HCT116 (cell line): ENCODE measurements around the gene ANKRD24. TPM values are rescaled to one million over a fixed set of nuclear protein-coding genes. Genes with fewer than 3 reads are reported as not detected.

Experiments
- ATAC-seq: fragments of 200-7000 bp; cut with Tn5 transposase; 2 replicates; pipeline ENCODE4 v1.9.1; 2020; ENCODE audit warnings: mild to moderate bottlenecking, moderate library complexity
- BruUV-seq: library from RNA; stranded (reverse); fragments of 400-500 nt; replicated peaks from 2 replicates; lab custom pipeline; 2021; lab: Mats Ljungman, UMichigan
- CTCF ChIA-PET: fragments of 300-600 bp; sonication (Branson Sonifier 250); formaldehyde crosslinking; loops from one replicate; lab custom pipeline; 2021; ENCODE audit warnings: antibody characterized with exemption; lab: Charles Lee
- POLR2A ChIA-PET: fragments of 300-600, 350-600 bp; sonication (Branson Sonifier 250); formaldehyde crosslinking; loops from one replicate; lab custom pipeline; 2021; ENCODE audit warnings: antibody characterized with exemption; lab: Charles Lee
- RAD21 ChIA-PET, 2 experiments: fragments of 300-600 bp; sonication (Branson Sonifier 250); formaldehyde crosslinking; loops; one replicate each; lab custom pipeline; 2023; ENCODE audit warnings: low total read pairs in 2 of 2; ENCODE audit not compliant: uncharacterized antibody in 2 of 2, unreplicated experiment in 2 of 2, low non-redundant PET in 1 of 2; lab: Charles Lee
- DNase-seq: peaks from one replicate; pipeline ENCODE4 v3.0.0-alpha.2; 2010; ENCODE audit warnings: low read depth, low spot score
- H2AFZ ChIP-seq: fragments of 200-600 bp; shearing (Covaris generic), sonication (generic); 2 replicates; pipeline ENCODE4 v1.6.1; 2017; ENCODE audit warnings: low read depth, mixed run types, mixed read lengths, antibody characterized with exemption, low read length; ENCODE audit not compliant: poor library complexity, severe bottlenecking
- H3K27ac ChIP-seq: 2 replicates; pipeline ENCODE4 v1.5.1; 2012; ENCODE audit warnings: low read depth, low read length
- H3K27me3 ChIP-seq: fragments of 200-600 bp; sonication (generic); 2 replicates; pipeline ENCODE4 v1.6.1; 2016; ENCODE audit warnings: mixed run types, low read length, mixed read lengths; ENCODE audit not compliant: insufficient read depth
- H3K36me3 ChIP-seq, 2 experiments: fragments of 200-500 bp in 1 of 2; fragments of 200-600 bp in 1 of 2; sonication (Bioruptor generic) in 1 of 2; sonication (generic) in 1 of 2; 2 replicates each; pipeline versions ENCODE4 v1.5.1 to v1.6.1; 2014 to 2016; ENCODE audit warnings: low read length in 2 of 2, inconsistent platforms in 1 of 2, mixed read lengths in 1 of 2, mixed run types in 1 of 2; ENCODE audit not compliant: insufficient read depth in 2 of 2, control insufficient read depth in 1 of 2
- H3K4me1 ChIP-seq, 2 experiments: fragments of 200-600 bp in 1 of 2; sonication (generic) in 1 of 2; 2 replicates each; pipeline versions ENCODE4 v1.5.1 to v1.6.1; 2012 to 2017; ENCODE audit warnings: low read length in 2 of 2, inconsistent platforms in 1 of 2, mild to moderate bottlenecking in 1 of 2, mixed read lengths in 1 of 2, mixed run types in 1 of 2, moderate library complexity in 1 of 2; ENCODE audit not compliant: insufficient read depth in 2 of 2, control insufficient read depth in 1 of 2
- H3K4me2 ChIP-seq: fragments of 200-600 bp; sonication (generic); 2 replicates; pipeline ENCODE4 v1.6.1; 2017; ENCODE audit warnings: mixed run types, low read length, mixed read lengths
- H3K4me3 ChIP-seq, 2 experiments: fragments of 200-600 bp in 1 of 2; sonication (generic) in 1 of 2; replicated peaks in 1 of 2; 2 replicates each; pipeline ENCODE4 v1.5.1; 2011 to 2016; ENCODE audit warnings: low read length in 2 of 2, control low read depth in 1 of 2, low read depth in 1 of 2, mild to moderate bottlenecking in 1 of 2, mixed read lengths in 1 of 2, mixed run types in 1 of 2
- H3K79me2 ChIP-seq: fragments of 200-600 bp; sonication (generic); 2 replicates; pipeline ENCODE4 v1.6.1; 2017; ENCODE audit warnings: mild to moderate bottlenecking, mixed run types, low read length, moderate library complexity, mixed read lengths; ENCODE audit not compliant: insufficient read depth
- H3K9ac ChIP-seq: fragments of 200-600 bp; sonication (generic); 2 replicates; pipeline ENCODE4 v1.6.1; 2016; ENCODE audit warnings: low read length, mixed read lengths
- H3K9me2 ChIP-seq: fragments of 200-600 bp; sonication (generic), shearing (Covaris generic); 2 replicates; pipeline ENCODE4 v1.6.1; 2017; ENCODE audit warnings: mixed run types, mild to moderate bottlenecking, moderate library complexity; ENCODE audit not compliant: insufficient read depth
- H3K9me3 ChIP-seq, 2 experiments: fragments of 200-500 bp in 1 of 2; fragments of 200-600 bp in 1 of 2; sonication (Bioruptor generic) in 1 of 2; sonication (generic) in 1 of 2; 2 replicates each; pipeline ENCODE4 v1.6.1; 2014 to 2017; ENCODE audit warnings: low read length in 2 of 2, mixed read lengths in 2 of 2, inconsistent platforms in 1 of 2, low read depth in 1 of 2, mild to moderate bottlenecking in 1 of 2, mixed run types in 1 of 2, moderate library complexity in 1 of 2; ENCODE audit not compliant: control insufficient read depth in 1 of 2, insufficient read depth in 1 of 2
- H4K20me1 ChIP-seq: fragments of 200-600 bp; sonication (generic), shearing (Covaris generic); 2 replicates; pipeline ENCODE4 v1.6.1; 2017; ENCODE audit warnings: mixed run types, mild to moderate bottlenecking, moderate library complexity; ENCODE audit not compliant: insufficient read depth
- CEBPB ChIP-seq: IDR thresholded peaks from 2 replicates; pipeline ENCODE4 v1.6.1; 2012; ENCODE audit warnings: low read depth
- RAD21 ChIP-seq: IDR thresholded peaks from 2 replicates; pipeline ENCODE4 v1.6.1; 2012; ENCODE audit warnings: low read depth, mild to moderate bottlenecking
- SP1 ChIP-seq: IDR thresholded peaks from 2 replicates; pipeline ENCODE4 v1.6.1; 2012; ENCODE audit warnings: low read depth
- TCF7L2 ChIP-seq: IDR thresholded peaks from 2 replicates; pipeline ENCODE4 v1.7.0; 2011; ENCODE audit warnings: borderline replicate concordance, inconsistent platforms; ENCODE audit not compliant: insufficient read depth, insufficient read length; ENCODE audit errors: extremely low read depth
- intact Hi-C: fragments of 100-400 bp; cut with micrococcal nuclease; formaldehyde crosslinking; loops from 2 replicates; pipeline ENCODE4 v1.10.0; 2022
- total RNA-seq: library from RNA; stranded (reverse); gene quantifications from one replicate; pipeline ENCODE4 v1.2.1, GENCODE V29; 2021; ENCODE audit not compliant: unreplicated experiment
- TF ChIP-seq, protein P1 (sequence below), 3 experiments: fragments of 200-600 bp in 1 of 3; sonication (generic) in 1 of 3; IDR thresholded peaks in 2 of 3; conservative IDR thresholded peaks in 1 of 3; 2 replicates each; pipeline ENCODE4 v1.5.1; 2012 to 2017; ENCODE audit warnings: low read depth in 2 of 3, low read length in 2 of 3, antibody characterized with exemption in 1 of 3, borderline replicate concordance in 1 of 3, control low read depth in 1 of 3, mild to moderate bottlenecking in 1 of 3, mixed read lengths in 1 of 3, mixed run types in 1 of 3, moderate library complexity in 1 of 3; ENCODE audit not compliant: insufficient read depth in 1 of 3
- TF ChIP-seq, protein P2 (sequence below): IDR thresholded peaks from 2 replicates; pipeline ENCODE4 v1.6.1; 2012

Gene ANKRD24
- total RNA-seq, 1 experiment from 2014 or later, result 1.7 TPM

DNA sequence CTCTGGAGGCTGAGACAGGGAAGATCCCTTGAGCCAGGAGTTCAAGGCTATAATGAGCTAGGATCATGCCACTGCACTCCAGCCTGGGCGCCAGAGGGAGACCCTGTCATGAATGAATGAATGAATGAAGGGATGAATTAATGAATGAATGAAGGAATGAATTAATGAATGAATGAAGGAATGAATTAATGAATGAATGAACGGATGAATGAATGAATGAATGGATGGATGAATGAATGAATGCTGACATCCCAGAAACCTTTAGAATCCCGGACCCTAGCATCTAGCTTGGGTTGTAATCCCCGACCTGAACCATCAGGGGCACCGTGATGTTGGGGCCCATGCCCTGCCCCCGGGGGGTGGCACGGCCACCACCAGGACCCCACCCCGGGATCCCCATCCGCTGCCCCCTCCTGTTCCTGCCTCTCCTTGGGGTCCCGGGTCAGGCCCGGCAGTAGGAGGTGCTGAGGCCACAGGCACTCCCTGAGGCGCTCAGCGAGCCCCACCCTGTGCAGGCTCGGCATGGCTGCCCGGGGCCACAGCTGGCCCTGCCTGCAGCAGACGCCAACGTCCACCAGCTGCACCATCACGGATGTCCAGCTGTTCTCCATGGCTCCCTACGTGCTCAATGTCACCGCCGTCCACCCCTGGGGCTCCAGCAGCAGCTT, 50.3 kb downstream of the ANKRD24 start:
- Histone ChIP-seq H3K79me2 (no peaks in the 10 kb centered on the region), H3K27ac (peak overlapping the region; percentile 34; the same call in 1 of the 2 replicates), H3K4me3 (peak overlapping the region; percentile 43 to 61), H3K4me1 (peaks cover 7 to 25% of the 10 kb centered on the region in 2 experiments; a peak in 3 of 4 replicates), H3K4me2 (peak overlapping the region; percentile 95), H3K36me3 (no peaks in the 10 kb centered on the region), H4K20me1 (no peaks in the 10 kb centered on the region), H2AFZ (peak overlapping the region; percentile 54), H3K9me2 (no peaks in the 10 kb centered on the region), H3K9me3 (no peaks in the 10 kb centered on the region), H3K27me3 (no peaks in the 10 kb centered on the region), H3K9ac (peak overlapping the region; percentile 40; the same call in 1 of the 2 replicates)
- TF ChIP-seq RAD21 (no peak), SP1 (no peak), TCF7L2 (no peak), CEBPB (no peak)
- TF ChIP-seq, protein P1, sequence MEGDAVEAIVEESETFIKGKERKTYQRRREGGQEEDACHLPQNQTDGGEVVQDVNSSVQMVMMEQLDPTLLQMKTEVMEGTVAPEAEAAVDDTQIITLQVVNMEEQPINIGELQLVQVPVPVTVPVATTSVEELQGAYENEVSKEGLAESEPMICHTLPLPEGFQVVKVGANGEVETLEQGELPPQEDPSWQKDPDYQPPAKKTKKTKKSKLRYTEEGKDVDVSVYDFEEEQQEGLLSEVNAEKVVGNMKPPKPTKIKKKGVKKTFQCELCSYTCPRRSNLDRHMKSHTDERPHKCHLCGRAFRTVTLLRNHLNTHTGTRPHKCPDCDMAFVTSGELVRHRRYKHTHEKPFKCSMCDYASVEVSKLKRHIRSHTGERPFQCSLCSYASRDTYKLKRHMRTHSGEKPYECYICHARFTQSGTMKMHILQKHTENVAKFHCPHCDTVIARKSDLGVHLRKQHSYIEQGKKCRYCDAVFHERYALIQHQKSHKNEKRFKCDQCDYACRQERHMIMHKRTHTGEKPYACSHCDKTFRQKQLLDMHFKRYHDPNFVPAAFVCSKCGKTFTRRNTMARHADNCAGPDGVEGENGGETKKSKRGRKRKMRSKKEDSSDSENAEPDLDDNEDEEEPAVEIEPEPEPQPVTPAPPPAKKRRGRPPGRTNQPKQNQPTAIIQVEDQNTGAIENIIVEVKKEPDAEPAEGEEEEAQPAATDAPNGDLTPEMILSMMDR (IDR thresholded peaks at IDR 0.05 in 2 of 3, conservative IDR thresholded peaks at IDR 0.05 in 1 of 3; ENCODE audit: borderline replicate concordance in 1 of 3, insufficient read depth in 1 of 3, low read depth in 2 of 3, low read length in 2 of 3), result peak in 1 of 3 experiments; percentile 10; a peak in 1 of 6 replicates
- TF ChIP-seq, protein P2, sequence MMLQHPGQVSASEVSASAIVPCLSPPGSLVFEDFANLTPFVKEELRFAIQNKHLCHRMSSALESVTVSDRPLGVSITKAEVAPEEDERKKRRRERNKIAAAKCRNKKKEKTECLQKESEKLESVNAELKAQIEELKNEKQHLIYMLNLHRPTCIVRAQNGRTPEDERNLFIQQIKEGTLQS, result no peak
- RAD21 ChIA-PET, result no interaction called here
- CTCF ChIA-PET, result interaction anchor here (0.7 to 1.8 kb wide), 7 partner anchors 9 to 224 kb away, joined by 3 to 7 read pairs (median 3); partner anchors contain the start of gene YJU2
- ATAC-seq (peak; percentile 77), DNase-seq (no peak)
- no TSS peak for BruUV-seq
- POLR2A ChIA-PET, result interaction anchor here (0.8 to 1.3 kb wide), 3 partner anchors 24 to 247 kb away, joined by 3 read pairs; partner anchors contain the start of gene EEF2
- intact Hi-C loops, result no loop called here
